ENCODE data around the gene MDM2.
"Not testable (repeated sequence)": the region's sequence is repeated elsewhere in the genome, so short reads cannot be mapped to it uniquely, and the experiment has no call there.

MDM2 gene

GRCh38 chr12:68825569-68826217, 17.7 kb downstream of the MDM2 start:
- DNase-seq (ENCODE audit: low read depth in 2 of 2): no peak

GRCh38 chr12:68827895-68828671, 20.1 kb downstream of the MDM2 start:
- no peak for DNase-seq (ENCODE audit: low read depth in 2 of 2)

- DNase-seq (ENCODE audit: low read depth in 2 of 2): no peak
Observed at GRCh38 chr12:68828672-68829068, 20.7 kb downstream of the MDM2 start.

- no peak for DNase-seq (ENCODE audit: low read depth in 2 of 2)
Observed at GRCh38 chr12:68831272-68831671, 23.3 kb downstream of the MDM2 start.

GRCh38 chr12:68831751-68832503, 23.9 kb downstream of the MDM2 start:
- DNase-seq (ENCODE audit: low read depth in 2 of 2): no peak

GRCh38 chr12:68832504-68832867, 24.5 kb downstream of the MDM2 start:
- no peak for DNase-seq (ENCODE audit: low read depth in 2 of 2)

GRCh38 chr12:68833508-68833907, 25.5 kb downstream of the MDM2 start:
- DNase-seq (ENCODE audit: low read depth in 2 of 2): no peak

GRCh38 chr12:68835333-68835908, 27.4 kb downstream of the MDM2 start:
- DNase-seq (ENCODE audit: low read depth in 2 of 2): no peak

GRCh38 chr12:68837215-68837614, 29.2 kb downstream of the MDM2 start:
- DNase-seq (ENCODE audit: low read depth in 2 of 2): no peak

GRCh38 chr12:68838046-68838886, 30.3 kb downstream of the MDM2 start:
- no peak for DNase-seq (ENCODE audit: low read depth in 2 of 2)

GRCh38 chr12:68839183-68840147, 31.5 kb downstream of the MDM2 start:
- DNase-seq (ENCODE audit: low read depth in 2 of 2): no peak

GRCh38 chr12:68841175-68841574, 33.2 kb downstream of the MDM2 start:
- not testable (repeated sequence) for DNase-seq (ENCODE audit: low read depth in 2 of 2)

- no peak for DNase-seq (ENCODE audit: low read depth in 2 of 2)
Observed at GRCh38 chr12:68841717-68842116, 33.7 kb downstream of the MDM2 start.

- no peak for DNase-seq (ENCODE audit: low read depth in 2 of 2)
Observed at GRCh38 chr12:68842123-68842522, 34.1 kb downstream of the MDM2 start.

GRCh38 chr12:68842784-68843567, 35.0 kb downstream of the MDM2 start:
- DNase-seq (ENCODE audit: low read depth in 2 of 2): no peak

- no peak for DNase-seq (ENCODE audit: low read depth in 2 of 2)
Observed at GRCh38 chr12:68844318-68844745, 36.4 kb downstream of the MDM2 start.

- DNase-seq (ENCODE audit: low read depth in 2 of 2): no peak
Observed at GRCh38 chr12:68844788-68845695, 37.1 kb downstream of the MDM2 start.

GRCh38 chr12:68846811-68847210, 38.8 kb downstream of the MDM2 start:
- DNase-seq (ENCODE audit: low read depth in 2 of 2): no peak
